CD4-positive, alpha-beta T cell treated with Interleukin-15 for 4 hours (primary cell): ENCODE data around the gene NPEPPS.
"Not testable (repeated sequence)": the region's sequence is repeated elsewhere in the genome, so short reads cannot be mapped to it uniquely, and the experiment has no call there.

Source experiments
- DNase-seq: peaks from one replicate; pipeline ENCODE4 v3.0.0-alpha.2; 2020; ENCODE audit warnings: low spot score

NPEPPS gene

GRCh38 chr17:47560517-47561043 is 29.7 kb downstream of the NPEPPS start:
- DNase-seq: not testable (repeated sequence)

DNA sequence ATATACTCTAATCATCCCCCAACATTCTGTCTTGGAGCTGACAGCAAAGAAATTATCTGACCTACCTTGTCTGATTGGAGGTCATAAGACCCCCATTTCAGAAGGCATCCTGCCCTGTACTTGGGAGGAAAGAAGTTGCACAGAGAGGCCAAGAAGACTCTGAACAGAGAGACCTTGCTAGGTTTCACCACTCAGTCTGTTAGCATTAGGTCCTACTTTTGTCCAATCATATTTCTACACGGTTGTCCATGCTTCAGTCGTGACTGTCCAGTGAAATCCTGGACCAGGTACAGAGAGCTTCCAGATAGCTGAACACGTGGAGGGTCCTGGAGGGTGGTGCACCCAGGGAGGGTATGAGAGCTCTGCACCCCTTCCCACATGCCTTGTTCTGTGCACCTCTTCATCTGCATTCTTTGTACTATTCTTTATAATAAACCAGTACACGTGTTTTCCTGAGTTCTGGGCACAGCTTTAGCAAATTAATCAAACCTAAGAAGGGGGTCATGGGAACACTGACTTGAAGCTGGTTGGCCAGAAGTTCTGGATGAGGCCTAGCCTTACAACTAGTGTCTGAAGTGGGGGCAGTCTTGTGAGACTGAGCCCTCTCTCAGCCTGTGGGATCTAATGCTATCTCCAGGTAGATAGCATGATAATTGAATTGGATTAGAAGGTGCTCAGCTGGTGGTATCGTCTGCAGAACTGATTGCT is 30.9 kb downstream of the NPEPPS start:
- DNase-seq: not testable (repeated sequence)

DNA sequence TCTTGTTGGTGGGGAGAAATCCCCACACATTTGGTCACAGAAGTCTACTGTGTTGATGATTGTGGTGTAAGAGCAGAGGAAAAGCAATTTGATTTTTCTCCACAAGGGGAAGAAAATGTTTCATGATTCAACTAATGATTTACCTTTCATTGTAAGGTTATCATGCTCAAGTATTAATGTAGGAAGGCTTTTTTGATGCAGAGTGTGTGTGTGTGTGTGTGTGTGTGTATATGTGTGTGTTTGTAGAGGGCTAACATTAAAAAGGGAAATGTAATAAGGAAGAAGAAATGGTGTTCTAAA is 31.4 kb downstream of the NPEPPS start:
- DNase-seq: not testable (repeated sequence)

- not testable (repeated sequence) for DNase-seq
Measured at GRCh38 chr17:47567261-47567660, 36.4 kb downstream of the NPEPPS start.

GRCh38 chr17:47572561-47572960 is 41.7 kb downstream of the NPEPPS start:
- not testable (repeated sequence) for DNase-seq

GRCh38 chr17:47582416-47582815 is 51.5 kb downstream of the NPEPPS start:
- not testable (repeated sequence) for DNase-seq

- not testable (repeated sequence) for DNase-seq
Measured at GRCh38 chr17:47586378-47587055, 55.6 kb downstream of the NPEPPS start.

DNA sequence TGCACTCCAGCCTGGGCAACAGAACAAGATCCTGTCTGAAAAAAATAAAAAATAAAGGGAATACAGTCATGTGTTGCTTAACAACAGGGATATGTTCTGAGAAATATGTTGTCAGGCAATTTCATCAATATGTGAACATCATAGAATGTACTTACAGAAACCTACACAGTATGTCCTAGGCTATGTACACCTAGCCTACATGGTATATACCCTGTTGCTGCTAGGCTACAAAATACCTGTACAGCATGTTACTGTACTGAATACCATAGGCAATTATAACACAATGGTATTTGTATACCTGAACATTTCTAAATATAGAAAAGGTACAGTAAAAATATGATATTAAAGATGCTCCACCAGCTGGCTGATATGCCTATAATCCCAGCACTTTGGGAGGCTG is 62.6 kb downstream of the NPEPPS start:
- not testable (repeated sequence) for DNase-seq

DNA sequence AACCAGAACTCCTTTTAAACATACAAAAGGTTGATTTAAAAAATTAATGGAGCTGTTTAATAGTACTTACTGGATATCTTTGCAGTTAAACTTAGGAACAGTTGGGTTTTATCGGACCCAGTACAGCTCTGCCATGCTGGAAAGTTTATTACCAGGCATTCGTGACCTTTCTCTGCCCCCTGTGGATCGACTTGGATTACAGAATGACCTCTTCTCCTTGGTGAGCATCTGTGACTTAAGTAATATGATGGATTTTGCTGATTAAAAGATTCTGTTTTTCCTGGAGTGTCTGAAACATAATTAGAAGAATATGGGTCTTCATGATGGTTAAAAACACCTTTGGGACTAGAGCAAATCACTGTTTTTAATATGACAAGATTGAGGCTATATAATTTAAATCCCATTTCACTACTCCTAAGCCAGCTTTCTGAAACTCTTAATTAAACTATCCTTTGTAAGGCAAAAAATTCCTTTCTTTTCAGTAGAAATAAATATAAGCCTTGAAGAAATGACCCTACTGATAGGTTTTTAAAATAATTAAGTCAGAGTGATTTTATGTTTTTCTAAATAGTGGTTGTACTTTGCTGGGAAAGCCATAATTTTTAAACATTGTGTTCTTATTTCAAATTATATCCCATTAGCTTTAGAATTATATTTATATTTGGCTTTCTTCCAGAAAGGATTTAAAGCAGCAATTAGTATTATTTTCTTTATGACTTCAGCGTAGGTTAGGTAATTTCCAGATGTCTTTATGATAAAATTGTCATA is 73.1 kb downstream of the NPEPPS start:
- DNase-seq: no peak

GRCh38 chr17:47604598-47604927 is 73.7 kb downstream of the NPEPPS start:
- no peak for DNase-seq

- no peak for DNase-seq
Measured at GRCh38 chr17:47605011-47605410, 74.1 kb downstream of the NPEPPS start.

DNA sequence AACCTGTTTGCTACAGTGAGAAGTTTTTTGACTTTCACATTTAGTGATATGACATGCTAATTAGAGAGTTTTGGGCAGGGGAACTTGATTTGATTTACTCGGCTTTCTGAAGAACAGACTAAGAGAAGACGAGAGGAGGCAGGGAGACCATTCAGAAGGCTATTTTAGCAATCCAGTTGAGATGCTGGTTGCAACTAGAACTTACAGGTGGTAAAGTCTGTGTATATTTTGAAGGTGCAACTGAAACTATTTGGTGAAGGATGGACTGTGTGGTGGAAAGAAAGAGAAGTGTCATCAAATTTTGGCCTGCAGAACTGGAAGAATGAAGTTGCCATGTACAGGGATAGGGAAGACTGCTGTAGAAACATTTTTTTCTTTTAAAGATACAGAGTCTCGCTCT is 76.6 kb downstream of the NPEPPS start:
- no peak for DNase-seq

- DNase-seq: no peak
Measured at GRCh38 chr17:47611372-47612350, 80.8 kb downstream of the NPEPPS start.

- peak; percentile 56 for DNase-seq
Measured at GRCh38 chr17:47615766-47616424, 85.0 kb downstream of the NPEPPS start.

DNA sequence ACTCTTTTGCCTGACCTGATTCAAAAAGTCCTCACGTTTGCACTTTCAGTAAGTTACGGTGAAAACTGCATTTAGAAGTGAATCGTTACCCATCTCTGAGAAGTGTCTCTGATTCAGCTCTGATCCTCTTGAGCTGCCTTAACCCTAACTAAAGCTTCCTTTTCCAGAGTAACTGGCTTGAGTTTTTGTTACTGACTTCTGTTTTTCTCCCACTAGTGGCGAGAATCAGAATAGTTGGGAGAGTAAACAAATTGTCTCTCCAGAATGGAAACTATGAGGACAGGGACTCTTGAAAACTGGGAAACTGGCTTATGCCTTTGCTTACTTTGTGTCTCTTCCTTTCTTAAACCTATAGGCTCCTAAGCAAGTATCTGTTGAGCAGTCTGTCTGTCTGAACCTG is 87.5 kb downstream of the NPEPPS start:
- no peak for DNase-seq

DNA sequence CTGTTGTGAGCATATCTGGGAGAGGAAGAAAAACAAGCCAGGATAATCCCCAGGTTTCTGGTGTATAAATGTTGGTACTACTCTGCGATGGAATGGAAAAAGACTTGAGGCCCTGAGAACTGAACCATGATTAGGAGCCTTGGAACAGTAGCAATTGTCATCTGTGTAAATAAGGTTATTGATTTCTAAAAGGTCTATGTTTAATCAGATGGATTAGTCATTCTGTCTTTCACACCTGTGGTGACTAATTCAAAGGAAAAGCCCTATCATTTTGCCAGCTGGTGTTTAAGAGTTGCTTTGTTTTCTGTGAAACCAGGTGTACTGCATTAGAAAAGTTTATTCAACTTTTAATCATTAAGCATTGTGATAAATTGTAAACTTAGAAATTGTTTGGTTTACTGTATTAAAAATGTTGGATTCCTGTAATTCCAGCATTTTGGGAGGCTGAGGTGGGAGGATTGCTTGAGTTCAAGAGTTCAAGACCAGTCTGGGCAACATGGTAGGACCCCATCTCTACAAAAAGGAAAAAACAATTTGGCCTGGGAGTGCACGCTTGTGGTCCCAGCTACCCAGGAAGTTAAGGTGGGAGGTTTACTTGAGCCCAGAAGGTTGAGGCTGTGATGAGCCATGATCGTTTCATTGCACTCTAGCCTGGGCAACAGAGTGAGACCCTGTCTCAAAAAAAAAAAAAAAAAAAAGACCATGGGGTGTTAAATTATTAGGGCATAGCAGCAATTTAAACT is 89.8 kb downstream of the NPEPPS start:
- peak; percentile 27 for DNase-seq

DNA sequence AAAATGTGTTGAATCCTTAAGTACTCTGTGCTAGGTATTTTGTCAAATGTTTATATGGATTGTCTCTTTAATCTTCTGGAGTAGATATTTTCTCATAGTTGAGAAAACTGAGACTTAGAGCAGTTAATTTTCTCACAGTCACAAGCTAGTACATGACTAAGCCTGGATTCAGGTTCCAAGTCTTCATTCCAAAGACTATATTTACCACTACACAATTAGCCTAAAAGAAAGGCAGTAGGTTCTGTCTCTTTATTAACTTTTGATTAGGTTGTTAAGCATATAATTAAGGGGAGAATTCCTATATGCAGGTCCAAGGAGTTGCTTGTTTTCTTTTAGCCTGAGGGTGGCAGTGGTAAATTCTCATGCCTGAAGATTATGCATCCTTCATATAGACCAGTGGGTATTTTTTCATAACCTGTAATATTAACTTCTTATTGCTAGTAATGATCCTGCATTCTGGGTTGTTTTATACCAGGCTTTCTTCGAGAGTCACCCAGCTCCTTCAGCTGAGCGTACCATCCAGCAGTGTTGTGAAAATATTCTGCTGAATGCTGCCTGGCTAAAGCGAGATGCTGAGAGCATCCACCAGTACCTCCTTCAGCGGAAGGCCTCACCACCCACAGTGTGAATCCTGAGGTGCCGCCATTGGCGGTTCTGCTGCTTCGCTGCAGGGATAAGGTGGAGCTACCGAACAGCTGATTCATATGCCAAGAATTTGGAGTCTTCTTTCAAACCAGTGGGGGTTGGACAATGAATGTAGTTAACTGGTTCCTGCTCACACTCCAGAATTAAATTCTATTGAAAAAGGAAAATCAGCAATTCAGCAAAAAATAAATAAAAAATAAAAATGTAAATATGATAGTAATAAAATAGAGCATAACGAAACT is 90.6 kb downstream of the NPEPPS start:
- no peak for DNase-seq

DNA sequence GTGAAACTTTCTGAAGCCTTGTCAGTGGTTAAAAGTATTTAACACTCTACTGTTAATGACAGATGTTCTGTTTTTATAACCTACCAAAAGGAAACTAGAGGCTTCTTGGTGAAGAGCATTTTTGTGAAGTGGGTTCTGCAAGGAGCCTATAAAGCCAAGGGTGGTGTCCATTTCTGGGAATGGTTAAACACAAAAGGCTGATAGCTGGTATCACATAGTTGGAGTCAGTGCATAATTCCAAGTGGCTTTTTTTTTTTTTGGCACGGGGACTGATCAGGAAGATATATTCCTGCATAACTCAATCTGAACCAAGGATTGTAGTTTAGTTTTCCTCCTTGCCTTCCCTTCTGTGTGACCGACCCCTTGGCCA is 91.3 kb downstream of the NPEPPS start:
- no peak for DNase-seq

DNA sequence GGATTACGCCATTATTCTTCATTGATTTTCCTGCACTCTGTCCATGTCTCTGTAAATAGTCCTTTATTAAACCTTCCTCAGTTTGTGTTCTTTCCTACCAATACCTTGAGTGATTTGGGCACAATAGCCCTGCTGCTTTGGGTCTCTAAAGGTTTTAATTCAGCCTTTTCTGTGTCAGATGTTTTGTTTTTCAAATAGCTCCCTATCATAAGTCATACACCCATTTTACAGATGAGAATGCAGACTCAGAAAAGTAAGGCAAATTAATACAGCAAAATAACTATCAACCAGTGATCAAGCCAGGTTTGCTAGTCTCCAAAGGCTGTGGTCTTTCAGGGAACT is 93.8 kb downstream of the NPEPPS start:
- DNase-seq: no peak
